Small intestine (tissue), 7 donors: Measurements from ENCODE around the gene IRAK2. TPM values are rescaled to one million over a fixed set of nuclear protein-coding genes. Genes with fewer than 3 reads are reported as not detected.

Experiments used
- DNase-seq, 2 donors: peaks; one replicate each; pipeline versions ENCODE4 v3.0.0 to v3.0.0-alpha.2; 2013
- FAIRE-seq: peaks from 2 replicates; lab custom pipeline; 2012; peaks lifted over from hg19 to GRCh38; lab: Jason Lieb, UNC
- H3K27ac ChIP-seq, 3 donors: one replicate each; pipeline ENCODE4 v1.5.1; 2013; ENCODE audit warnings: low read length in 2 of 3, mild to moderate bottlenecking in 2 of 3, control low read depth in 1 of 3, inconsistent platforms in 1 of 3, low read depth in 1 of 3, moderate library complexity in 1 of 3
- H3K27me3 ChIP-seq, 3 donors: one replicate each; pipeline ENCODE4 v1.6.1; 2013; ENCODE audit warnings: low read length in 3 of 3, inconsistent platforms in 1 of 3; ENCODE audit not compliant: control insufficient read depth in 3 of 3, insufficient read depth in 3 of 3
- H3K36me3 ChIP-seq, 3 donors: one replicate each; pipeline ENCODE4 v1.6.1; 2013; ENCODE audit warnings: low read length in 3 of 3, inconsistent platforms in 1 of 3, low read depth in 1 of 3, mild to moderate bottlenecking in 1 of 3, moderate library complexity in 1 of 3; ENCODE audit not compliant: control insufficient read depth in 3 of 3, insufficient read depth in 2 of 3
- H3K4me1 ChIP-seq, 3 donors: one replicate each; pipeline ENCODE4 v1.6.1; 2013; ENCODE audit warnings: low read length in 2 of 3, inconsistent platforms in 1 of 3, low read depth in 1 of 3, mild to moderate bottlenecking in 1 of 3, moderate library complexity in 1 of 3; ENCODE audit not compliant: control insufficient read depth in 3 of 3, insufficient read depth in 2 of 3
- H3K4me3 ChIP-seq, 3 donors: one replicate each; pipeline ENCODE4 v1.5.1; 2013; ENCODE audit warnings: low read length in 3 of 3, control low read depth in 1 of 3, inconsistent platforms in 1 of 3, low read depth in 1 of 3, mild to moderate bottlenecking in 1 of 3, moderate library complexity in 1 of 3
- H3K9me3 ChIP-seq, 2 donors: one replicate each; pipeline ENCODE4 v1.6.1; 2013; ENCODE audit warnings: low read depth in 1 of 2, low read length in 1 of 2; ENCODE audit not compliant: control insufficient read depth in 2 of 2, insufficient read depth in 1 of 2
- WGBS, 3 donors: extraction: QIAGEN DNeasy Blood & Tissue Kit; methylation state at CpG; one replicate each; pipeline ENCODE4 v1.1.7; 2013; 5-methylcytosine and 5-hydroxymethylcytosine counted together
- polyA plus RNA-seq, 4 donors: library from polyadenylated mRNA; stranded (reverse) in 3 of 4; unstranded in 1 of 4; fragments of 200-250 nt in 3 of 4; fragments of 120-200 nt in 1 of 4; gene quantifications; one replicate each; pipeline versions ENCODE4 v1.2.1 to v1.2.3, GENCODE V29; 2013
- donor health status: healthy with polysubstance abuse.
- donor health status: control.
- donor health status: control.
- donor health status: Bipolar disorder and iron deficiency.
- donor health status: healthy.

Gene IRAK2
- polyA plus RNA-seq, 4 donors: 1.2 to 6.8 (median 3.1) TPM

GRCh38 chr3:10292505-10293419, 128.0 kb downstream of the IRAK2 start, which contains the start of gene GHRL:
Gene GHRL, minus strand, starts transcription at chr3:10292947. Its CDS starts 2,767 bp downstream, at chr3:10290180.
- H3K27me3 ChIP-seq: no peaks in the 10 kb centered on the region
- H3K36me3 ChIP-seq: peaks cover 0 to 55% (median 0%) of the 10 kb centered on the region in 3 donors
- H3K9me3 ChIP-seq: no peaks in the 10 kb centered on the region
- peak within 1 kb of the TSS in 1 of 3 donors; percentile 22 for H3K27ac ChIP-seq
- DNase-seq (peak in 1 of 2 donors; percentile 23), FAIRE-seq (no peak)
- WGBS, 3 donors: 58 to 77% (median 71%) methylated on average over 12 of the region's 12 CpGs
- H3K4me3 ChIP-seq: no peak within 1 kb of the TSS
- H3K4me1 ChIP-seq: peaks cover 0 to 9% (median 0%) of the 10 kb centered on the region in 3 donors

Other genes with a start within 250 kb of the IRAK2 start
- gene IL17RC, start 247.8 kb upstream of the IRAK2 start, polyA plus RNA-seq: 10 to 100 TPM; 35.7 to 96.2 (median 41.3) TPM
- 10 to 100 TPM; 16.2 to 53.7 (median 32.1) TPM for gene CRELD1, start 231.1 kb upstream of the IRAK2 start, polyA plus RNA-seq
- 1 to 10 TPM in 1 of 4 donors, under 1 TPM in 3; 0.45 to 1.3 (median 0.82) TPM for gene PRRT3, start 212.5 kb upstream of the IRAK2 start, polyA plus RNA-seq
- gene EMC3, start 178.1 kb upstream of the IRAK2 start, polyA plus RNA-seq: 10 to 100 TPM; 21.9 to 74.6 (median 47.7) TPM
- gene FANCD2, start 138.5 kb upstream of the IRAK2 start, polyA plus RNA-seq: 10 to 100 TPM in 1 of 4 donors, 1 to 10 TPM in 2, under 1 TPM in 1; 0.45 to 13.9 (median 4.4) TPM
- gene FANCD2OS, start 56.7 kb upstream of the IRAK2 start, polyA plus RNA-seq: not detected
- gene BRK1, start 49.2 kb upstream of the IRAK2 start, polyA plus RNA-seq: 100 to 1,000 TPM; 147 to 191 (median 171) TPM
- gene VHL, start 23.1 kb upstream of the IRAK2 start, polyA plus RNA-seq: 10 to 100 TPM; 21.9 to 59.3 (median 29.2) TPM
- 10 to 100 TPM; 13.8 to 28.3 (median 17.4) TPM for gene TATDN2, start 83.5 kb downstream of the IRAK2 start, polyA plus RNA-seq
- 10 to 100 TPM in 3 of 4 donors, 1 to 10 TPM in 1; 2.8 to 21.9 (median 14.5) TPM for gene GHRL, start 128.0 kb downstream of the IRAK2 start, polyA plus RNA-seq
- gene SEC13, start 156.2 kb downstream of the IRAK2 start, polyA plus RNA-seq: 100 to 1,000 TPM; 168 to 349 (median 209) TPM